HEK293T (cell line): ENCODE results near the gene BMP7.

ENCODE experiments used
- CTCF ChIA-PET: fragments of 350-600 bp; formaldehyde crosslinking; extraction: SDS; loops from one replicate; lab custom pipeline; 2021; ENCODE audit warnings: antibody characterized with exemption, inconsistent platforms; lab: Yijun Ruan, JAX
- POLR2A ChIA-PET: fragments of 350-600 bp; formaldehyde crosslinking; extraction: SDS; loops from one replicate; lab custom pipeline; 2020; ENCODE audit warnings: antibody characterized with exemption, inconsistent platforms; lab: Yijun Ruan, JAX
- DNase-seq: peaks from one replicate; pipeline ENCODE4 v3.0.0; 2012; ENCODE audit warnings: mixed read lengths; ENCODE audit errors: extremely low spot score
- ARNT ChIP-seq: fragments of 450-650 bp; IDR thresholded peaks from 2 replicates; pipeline ENCODE4 v1.6.1; 2017; ENCODE audit warnings: mild to moderate bottlenecking
- BHLHE40 ChIP-seq: fragments of 450-650 bp; IDR thresholded peaks from 2 replicates; pipeline ENCODE4 v1.6.1; 2016; ENCODE audit warnings: mild to moderate bottlenecking, moderate library complexity, borderline replicate concordance
- CTBP1 ChIP-seq: fragments of 450-650 bp; IDR thresholded peaks from 2 replicates; pipeline ENCODE4 v1.6.1; 2016; ENCODE audit warnings: borderline replicate concordance
- ELF4 ChIP-seq: fragments of 450-650 bp; IDR thresholded peaks from 2 replicates; pipeline ENCODE4 v1.6.1; 2017; ENCODE audit warnings: antibody characterized with exemption
- FOXA1 ChIP-seq: fragments of 450-650 bp; IDR thresholded peaks from 2 replicates; pipeline ENCODE4 v1.6.1; 2016; ENCODE audit warnings: mild to moderate bottlenecking
- FOXK2 ChIP-seq: fragments of 450-650 bp; IDR thresholded peaks from 2 replicates; pipeline ENCODE4 v1.6.1; 2016; ENCODE audit warnings: mild to moderate bottlenecking
- FOXM1 ChIP-seq: fragments of 450-650 bp; IDR thresholded peaks from 2 replicates; pipeline ENCODE4 v1.6.1; 2017; ENCODE audit warnings: mild to moderate bottlenecking, borderline replicate concordance
- HDGF ChIP-seq: fragments of 450-650 bp; IDR thresholded peaks from 2 replicates; pipeline ENCODE4 v1.6.1; 2017; ENCODE audit warnings: antibody characterized with exemption, borderline replicate concordance
- L3MBTL2 ChIP-seq: fragments of 450-650 bp; conservative IDR thresholded peaks from 2 replicates; pipeline ENCODE4 v1.6.1; 2016; ENCODE audit warnings: mild to moderate bottlenecking
- LEF1 ChIP-seq: fragments of 450-650 bp; IDR thresholded peaks from 2 replicates; pipeline ENCODE4 v1.6.1; 2017; ENCODE audit warnings: mild to moderate bottlenecking, borderline replicate concordance
- NFRKB ChIP-seq: fragments of 450-650 bp; IDR thresholded peaks from 2 replicates; pipeline ENCODE4 v1.6.1; 2016; ENCODE audit warnings: mild to moderate bottlenecking, moderate library complexity
- SP1 ChIP-seq: fragments of 450-650 bp; IDR thresholded peaks from 2 replicates; pipeline ENCODE4 v1.6.1; 2017
- SUZ12 ChIP-seq: fragments of 450-650 bp; IDR thresholded peaks from 2 replicates; pipeline ENCODE4 v1.6.1; 2016; ENCODE audit warnings: mild to moderate bottlenecking
- TARDBP ChIP-seq: fragments of 450-650 bp; IDR thresholded peaks from 2 replicates; pipeline ENCODE4 v1.6.1; 2016
- ZNF384 ChIP-seq: fragments of 450-650 bp; IDR thresholded peaks from 2 replicates; pipeline ENCODE4 v1.6.1; 2016
- TF ChIP-seq, protein P1 (sequence below): fragments of 450-650 bp; IDR thresholded peaks from 2 replicates; pipeline ENCODE4 v1.6.1; 2016

The BMP7 gene

GRCh38 chr20:57266291-57267157 lies at the start of gene BMP7:
TSS of gene BMP7 (minus strand) at chr20:57266641. CDS start at chr20:57266122, 519 bp downstream.
- TF ChIP-seq FOXA1, result no peak
- no peak for TF ChIP-seq TARDBP
- TF ChIP-seq LEF1, result no peak
- no peak for TF ChIP-seq HDGF
- TF ChIP-seq ELF4, result no peak
- TF ChIP-seq SUZ12, result no peak
- TF ChIP-seq BHLHE40, result no peak
- no peak for TF ChIP-seq ARNT
- no peak for TF ChIP-seq FOXM1
- TF ChIP-seq FOXK2, result no peak
- TF ChIP-seq ZNF384, result no peak
- TF ChIP-seq SP1, result no peak
- TF ChIP-seq CTBP1, result no peak
- no peak; the same call in 1 of the 2 replicates for TF ChIP-seq L3MBTL2
- TF ChIP-seq, protein P1, sequence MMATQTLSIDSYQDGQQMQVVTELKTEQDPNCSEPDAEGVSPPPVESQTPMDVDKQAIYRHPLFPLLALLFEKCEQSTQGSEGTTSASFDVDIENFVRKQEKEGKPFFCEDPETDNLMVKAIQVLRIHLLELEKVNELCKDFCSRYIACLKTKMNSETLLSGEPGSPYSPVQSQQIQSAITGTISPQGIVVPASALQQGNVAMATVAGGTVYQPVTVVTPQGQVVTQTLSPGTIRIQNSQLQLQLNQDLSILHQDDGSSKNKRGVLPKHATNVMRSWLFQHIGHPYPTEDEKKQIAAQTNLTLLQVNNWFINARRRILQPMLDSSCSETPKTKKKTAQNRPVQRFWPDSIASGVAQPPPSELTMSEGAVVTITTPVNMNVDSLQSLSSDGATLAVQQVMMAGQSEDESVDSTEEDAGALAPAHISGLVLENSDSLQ, result no peak
- TF ChIP-seq NFRKB, result no peak
- POLR2A ChIA-PET, result interaction anchor here (0.9 kb wide), 1 partner anchor 9 kb away, joined by 3 read pairs; no protein-coding TSS in a partner anchor
- peak; percentile 60 for DNase-seq
- CTCF ChIA-PET, result no interaction called here

DNA sequence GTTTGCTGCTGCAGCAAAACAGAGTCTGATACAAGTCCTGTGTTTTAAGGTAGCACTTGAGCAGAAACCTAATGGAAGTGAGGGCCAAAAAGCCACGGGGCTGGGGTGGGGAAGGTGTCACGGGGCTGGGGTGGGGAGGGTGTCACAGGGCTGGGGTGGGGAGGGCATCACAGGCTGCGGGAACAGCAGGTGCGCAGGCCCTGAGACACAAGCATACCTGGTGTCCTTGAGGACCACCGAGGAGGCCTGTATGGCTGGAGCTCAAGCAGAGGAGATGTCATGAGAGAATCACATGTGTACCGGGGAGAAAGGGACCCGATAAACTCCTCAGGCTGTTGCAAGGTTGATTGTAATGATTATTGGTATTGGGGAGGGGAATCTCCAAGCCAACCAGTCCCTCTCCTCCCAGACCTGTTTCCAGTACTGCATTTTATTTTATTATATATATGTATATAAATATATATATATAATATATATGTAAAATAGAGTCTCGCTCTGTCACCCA lies 49.6 kb upstream of the BMP7 start:
- DNase-seq, result no peak
- CTCF ChIA-PET, result no interaction called here
- TF ChIP-seq CTBP1 (no peak), BHLHE40 (no peak), L3MBTL2 (no peak), NFRKB (no peak), SP1 (no peak), HDGF (no peak), ELF4 (no peak), SUZ12 (no peak), LEF1 (no peak), TARDBP (no peak), ARNT (no peak), ZNF384 (no peak), FOXK2 (no peak), FOXM1 (no peak), FOXA1 (no peak)
- TF ChIP-seq, protein P1, result no peak
- POLR2A ChIA-PET, result no interaction called here

GRCh38 chr20:57315083-57315975 lies 48.9 kb upstream of the BMP7 start:
- TF ChIP-seq FOXK2, result no peak
- TF ChIP-seq FOXA1, result no peak
- TF ChIP-seq, protein P1, result no peak
- TF ChIP-seq HDGF, result no peak
- no peak for TF ChIP-seq NFRKB
- no peak for TF ChIP-seq FOXM1
- no peak for TF ChIP-seq ELF4
- TF ChIP-seq ARNT, result no peak
- TF ChIP-seq SP1, result no peak
- TF ChIP-seq CTBP1, result no peak
- no peak for TF ChIP-seq TARDBP
- TF ChIP-seq BHLHE40, result no peak
- ChIA-PET POLR2A (no interaction called here), CTCF (no interaction called here)
- no peak for DNase-seq

- POLR2A ChIA-PET, result no interaction called here
- CTCF ChIA-PET, result no interaction called here
- TF ChIP-seq FOXM1 (no peak), FOXA1 (no peak), SUZ12 (no peak), NFRKB (no peak), L3MBTL2 (no peak), CTBP1 (no peak), BHLHE40 (no peak), ZNF384 (no peak), LEF1 (no peak), SP1 (no peak), FOXK2 (no peak), HDGF (no peak), TARDBP (no peak), ARNT (no peak), ELF4 (no peak)
- TF ChIP-seq, protein P1, result no peak
- DNase-seq, result no peak
Measured at GRCh38 chr20:57313951-57314350, 47.5 kb upstream of the BMP7 start.

- TF ChIP-seq FOXM1, result no peak
- no peak for TF ChIP-seq SUZ12
- TF ChIP-seq NFRKB, result no peak
- no peak for TF ChIP-seq TARDBP
- TF ChIP-seq, protein P1, result no peak
- TF ChIP-seq ELF4, result no peak
- TF ChIP-seq ARNT, result no peak
- TF ChIP-seq FOXA1, result no peak
- TF ChIP-seq HDGF, result no peak
- TF ChIP-seq L3MBTL2, result no peak
- no peak for TF ChIP-seq CTBP1
- TF ChIP-seq FOXK2, result no peak
- TF ChIP-seq BHLHE40, result no peak
- no peak for TF ChIP-seq ZNF384
- TF ChIP-seq SP1, result no peak
- no peak for TF ChIP-seq LEF1
- CTCF ChIA-PET, result no interaction called here
- POLR2A ChIA-PET, result no interaction called here
- DNase-seq, result no peak
Measured at GRCh38 chr20:57313230-57313629, 46.8 kb upstream of the BMP7 start.
